Measurements from ENCODE around the gene AOPEP.

Gene AOPEP

DNA sequence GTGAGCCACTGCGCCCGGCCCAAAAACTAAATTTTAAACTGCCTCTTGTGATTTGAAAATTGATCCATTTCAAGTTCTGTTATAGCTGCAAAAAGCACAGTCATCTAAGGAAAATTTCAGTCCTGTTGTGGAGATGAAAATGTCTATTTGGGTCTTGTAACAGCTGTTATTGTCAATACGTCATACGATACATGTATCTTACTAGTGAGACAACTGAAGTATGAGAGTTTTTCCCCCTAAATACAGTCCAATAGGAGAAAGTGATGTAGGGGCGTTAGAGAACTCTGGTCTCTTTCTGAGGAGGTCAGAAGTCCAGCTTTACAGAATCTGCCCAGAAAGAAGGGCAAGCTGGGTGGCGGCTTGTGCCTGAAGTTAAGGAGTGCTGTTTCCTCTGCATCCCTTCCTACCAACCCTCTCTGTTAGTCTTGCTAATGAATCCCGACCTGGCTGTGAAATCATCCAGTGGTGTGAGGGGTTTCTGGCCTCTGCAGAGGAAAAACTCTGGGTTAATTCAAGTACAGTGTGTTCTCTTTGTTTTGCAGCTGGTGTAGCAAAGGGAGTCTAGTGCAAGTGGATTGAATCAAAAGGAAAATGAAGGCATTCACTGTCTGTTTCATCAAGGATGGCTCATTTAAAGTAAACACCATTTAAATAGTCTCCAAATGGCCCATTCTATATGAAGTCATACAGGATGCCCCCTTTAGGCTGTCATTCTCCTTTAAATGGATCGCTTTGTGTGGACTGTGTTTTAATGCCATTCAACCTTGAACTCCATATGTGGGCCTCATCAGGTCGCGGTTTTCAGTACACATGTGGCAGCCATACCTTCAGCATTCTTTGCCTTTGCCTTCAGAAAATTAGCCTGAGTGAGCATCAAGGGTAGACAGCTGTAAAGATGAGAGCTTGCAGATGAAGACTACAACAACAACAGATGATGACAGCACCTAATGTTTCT lies 59.0 kb downstream of the AOPEP start:
- Histone ChIP-seq H3K27me3 (ENCODE audit: insufficient read depth, low read length) (no peaks in the 10 kb centered on the region), H3K27ac (ENCODE audit: low read length) (no peak overlapping the region), H3K4me1 (ENCODE audit: insufficient read depth, low read length) (no peaks in the 10 kb centered on the region), H3K9ac (ENCODE audit: low read depth, low read length) (no peak overlapping the region), H3K36me3 (ENCODE audit: insufficient read depth, low read depth, low read length) (no peaks in the 10 kb centered on the region), H3K9me3 (ENCODE audit: insufficient read depth, low read depth, low read length) (no peaks in the 10 kb centered on the region), H3K4me3 (ENCODE audit: low read length) (no peak overlapping the region)

DNA sequence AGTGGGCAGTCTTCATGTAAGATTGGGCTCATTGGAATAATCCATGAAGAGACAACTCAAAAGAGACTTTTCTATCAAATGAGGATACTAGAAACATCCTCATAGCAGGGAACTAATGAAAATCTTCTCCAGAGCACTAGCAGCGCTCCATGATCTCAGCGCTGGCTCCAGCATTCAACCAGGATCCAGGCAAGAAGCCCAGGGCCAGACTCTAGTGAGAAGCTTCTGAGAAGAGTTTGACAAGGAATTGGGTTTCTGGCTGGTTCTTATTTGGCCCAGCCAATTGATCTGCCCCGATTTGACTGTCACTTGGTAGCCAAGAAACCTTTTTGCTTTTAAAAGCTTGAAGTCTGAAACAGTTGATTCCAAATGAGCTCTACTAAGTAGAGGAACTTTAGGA lies 60.1 kb downstream of the AOPEP start:
- Histone ChIP-seq H3K36me3 (ENCODE audit: insufficient read depth, low read depth, low read length) (no peaks in the 10 kb centered on the region), H3K9me3 (ENCODE audit: insufficient read depth, low read depth, low read length) (no peaks in the 10 kb centered on the region), H3K27me3 (ENCODE audit: insufficient read depth, low read length) (no peaks in the 10 kb centered on the region), H3K9ac (ENCODE audit: low read depth, low read length) (no peak overlapping the region), H3K4me1 (ENCODE audit: insufficient read depth, low read length) (no peaks in the 10 kb centered on the region), H3K4me3 (ENCODE audit: low read length) (no peak overlapping the region), H3K27ac (ENCODE audit: low read length) (no peak overlapping the region)

DNA sequence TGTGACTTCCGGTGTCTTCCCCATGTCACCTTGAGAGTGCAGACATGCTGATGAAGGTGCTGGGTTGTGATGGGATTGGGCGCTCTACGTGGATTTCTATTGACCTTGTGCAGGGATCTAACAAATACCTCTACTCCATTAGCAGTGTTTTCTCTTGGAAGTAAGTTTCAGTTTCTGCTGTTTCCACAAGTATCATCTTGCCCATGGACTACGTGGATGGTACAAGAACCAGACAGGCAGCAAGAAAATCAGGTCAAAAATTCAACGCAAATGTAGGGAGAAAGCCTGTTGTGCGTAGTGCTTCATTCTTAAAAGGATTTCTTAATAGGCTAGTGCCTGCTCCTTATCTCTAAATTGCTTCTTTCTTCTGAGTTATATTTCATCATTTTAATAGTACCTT lies 60.8 kb downstream of the AOPEP start:
- H3K36me3 ChIP-seq (ENCODE audit: insufficient read depth, low read depth, low read length) = no peaks in the 10 kb centered on the region
- no peak overlapping the region for H3K27ac ChIP-seq (ENCODE audit: low read length)
- H3K27me3 ChIP-seq (ENCODE audit: insufficient read depth, low read length) = no peaks in the 10 kb centered on the region
- H3K9me3 ChIP-seq (ENCODE audit: insufficient read depth, low read depth, low read length) = no peaks in the 10 kb centered on the region
- no peak overlapping the region for H3K4me3 ChIP-seq (ENCODE audit: low read length)
- H3K4me1 ChIP-seq (ENCODE audit: insufficient read depth, low read length) = no peaks in the 10 kb centered on the region
- no peak overlapping the region for H3K9ac ChIP-seq (ENCODE audit: low read depth, low read length)

DNA sequence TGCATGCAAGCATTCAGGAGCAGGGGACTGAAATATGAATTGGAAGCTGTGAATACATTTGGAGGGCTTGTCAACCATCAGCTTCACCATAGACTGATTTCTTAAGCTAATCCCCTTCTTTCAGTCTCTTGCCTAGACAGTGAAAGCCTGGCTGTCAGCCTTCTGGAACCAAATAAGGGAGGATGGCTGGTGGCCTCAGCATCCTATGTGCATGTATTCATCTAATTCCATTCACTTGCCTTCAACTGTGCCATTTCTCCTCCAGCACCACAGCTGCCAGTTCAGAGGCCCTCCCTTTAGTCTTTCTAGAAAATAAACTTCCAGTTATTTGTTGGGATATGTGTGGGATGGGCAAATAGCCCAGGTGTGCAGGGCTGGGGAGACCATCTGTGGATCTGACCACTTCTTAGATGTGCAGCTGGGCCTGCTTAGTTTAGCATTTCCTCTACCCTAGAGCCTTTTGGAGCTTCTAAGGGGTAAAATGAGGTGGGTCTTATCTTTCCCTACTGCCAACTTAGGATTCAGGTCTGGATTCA lies 62.1 kb downstream of the AOPEP start:
- no peak overlapping the region for H3K9ac ChIP-seq (ENCODE audit: low read depth, low read length)
- no peak overlapping the region for H3K27ac ChIP-seq (ENCODE audit: low read length)

DNA sequence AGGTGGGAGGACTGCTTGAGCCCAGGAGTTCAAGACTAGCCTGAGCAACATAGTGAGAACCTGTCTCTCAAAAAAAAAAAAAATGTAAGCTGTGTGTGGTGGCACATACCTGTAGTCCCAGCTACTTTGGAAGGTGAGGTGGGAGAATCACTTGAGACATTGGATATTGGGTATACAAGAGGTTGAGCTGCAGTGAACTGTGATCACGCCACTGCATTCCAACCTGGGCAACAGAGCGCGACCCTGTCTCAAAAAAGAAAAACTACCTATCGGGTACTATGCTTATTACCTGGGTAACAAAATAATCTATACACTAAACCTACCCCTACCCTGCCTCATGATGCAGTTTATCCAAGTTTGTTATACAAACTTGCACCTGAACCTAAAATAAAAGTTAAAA lies 64.9 kb downstream of the AOPEP start:
- H3K9ac ChIP-seq (ENCODE audit: low read depth, low read length) = no peak overlapping the region
- H3K4me1 ChIP-seq (ENCODE audit: insufficient read depth, low read length) = no peaks in the 10 kb centered on the region
- no peak overlapping the region for H3K4me3 ChIP-seq (ENCODE audit: low read length)
- H3K36me3 ChIP-seq (ENCODE audit: insufficient read depth, low read depth, low read length) = 0 out of 2 replicates have a peak, but pooled peaks cover 3% of the 10 kb centered on the region
- no peaks in the 10 kb centered on the region for H3K27me3 ChIP-seq (ENCODE audit: insufficient read depth, low read length)
- no peak overlapping the region for H3K27ac ChIP-seq (ENCODE audit: low read length)
- no peaks in the 10 kb centered on the region for H3K9me3 ChIP-seq (ENCODE audit: insufficient read depth, low read depth, low read length)

More for the DNA sequence above, 62.1 kb downstream of the AOPEP start:
- Histone ChIP-seq H3K36me3 (ENCODE audit: insufficient read depth, low read depth, low read length) (0 out of 2 replicates have a peak, but pooled peaks cover 3% of the 10 kb centered on the region), H3K4me1 (ENCODE audit: insufficient read depth, low read length) (no peaks in the 10 kb centered on the region), H3K9me3 (ENCODE audit: insufficient read depth, low read depth, low read length) (no peaks in the 10 kb centered on the region), H3K4me3 (ENCODE audit: low read length) (no peak overlapping the region), H3K27me3 (ENCODE audit: insufficient read depth, low read length) (no peaks in the 10 kb centered on the region)

DNA sequence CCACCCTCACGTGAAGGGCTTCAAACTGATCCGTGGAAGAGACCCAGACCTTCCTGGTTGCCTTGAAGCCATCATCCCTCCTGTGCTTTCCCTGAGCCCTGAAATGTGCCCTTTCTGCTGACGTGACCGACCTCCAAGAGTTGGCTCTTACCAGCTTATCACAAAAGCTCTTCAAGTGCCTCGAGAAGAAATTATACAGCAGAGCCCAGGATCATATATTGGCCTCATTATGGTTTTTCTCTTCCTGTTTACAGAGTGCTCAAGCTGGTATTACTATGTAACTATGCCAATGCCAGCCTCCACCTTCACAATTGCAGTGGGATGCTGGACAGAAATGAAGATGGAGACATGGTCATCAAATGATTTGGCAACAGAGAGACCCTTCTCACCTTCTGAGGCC lies 66.0 kb downstream of the AOPEP start:
- no peaks in the 10 kb centered on the region for H3K4me1 ChIP-seq (ENCODE audit: insufficient read depth, low read length)
- H3K27ac ChIP-seq (ENCODE audit: low read length) = no peak overlapping the region
- H3K27me3 ChIP-seq (ENCODE audit: insufficient read depth, low read length) = no peaks in the 10 kb centered on the region
- H3K4me3 ChIP-seq (ENCODE audit: low read length) = no peak overlapping the region
- no peaks in the 10 kb centered on the region for H3K9me3 ChIP-seq (ENCODE audit: insufficient read depth, low read depth, low read length)
- no peak overlapping the region for H3K9ac ChIP-seq (ENCODE audit: low read depth, low read length)
- 0 out of 2 replicates have a peak, but pooled peaks cover 3% of the 10 kb centered on the region for H3K36me3 ChIP-seq (ENCODE audit: insufficient read depth, low read depth, low read length)

DNA sequence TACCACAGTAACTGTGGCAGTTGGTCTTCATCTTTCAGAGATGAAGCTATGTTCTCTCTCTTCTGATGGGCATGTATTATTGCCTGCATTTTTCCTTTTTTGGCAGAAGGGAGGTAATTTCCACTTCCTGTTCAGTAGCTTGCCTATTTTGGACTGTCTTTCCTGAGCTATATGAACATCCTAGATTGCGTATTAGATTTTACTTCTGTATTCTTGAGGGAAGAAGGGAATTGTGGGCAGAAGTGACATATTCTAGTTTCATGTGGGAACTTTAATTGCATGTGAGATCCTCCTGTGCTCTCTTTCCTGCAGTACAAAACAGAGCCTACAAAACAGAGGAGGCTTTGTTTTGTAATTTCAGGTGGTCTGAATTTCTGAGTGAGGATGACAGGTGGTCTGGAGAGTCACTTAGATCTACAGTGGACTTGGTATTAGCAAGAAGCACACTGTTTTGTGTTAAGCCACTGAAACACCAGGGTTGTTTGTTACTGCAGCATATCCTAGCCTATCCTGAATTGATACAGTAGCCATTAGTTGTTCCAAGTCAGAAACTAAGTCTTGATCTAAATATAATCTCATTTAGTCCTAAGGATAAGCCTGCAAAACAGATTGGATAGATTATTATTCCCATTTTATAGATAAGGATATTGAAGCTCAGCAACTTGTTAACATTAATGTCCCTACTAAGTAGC lies 68.1 kb downstream of the AOPEP start:
- Histone ChIP-seq H3K36me3 (ENCODE audit: insufficient read depth, low read depth, low read length) (0 out of 2 replicates have a peak, but pooled peaks cover 3% of the 10 kb centered on the region), H3K27me3 (ENCODE audit: insufficient read depth, low read length) (no peaks in the 10 kb centered on the region), H3K9me3 (ENCODE audit: insufficient read depth, low read depth, low read length) (no peaks in the 10 kb centered on the region), H3K9ac (ENCODE audit: low read depth, low read length) (no peak overlapping the region), H3K27ac (ENCODE audit: low read length) (no peak overlapping the region), H3K4me1 (ENCODE audit: insufficient read depth, low read length) (no peaks in the 10 kb centered on the region), H3K4me3 (ENCODE audit: low read length) (no peak overlapping the region)

DNA sequence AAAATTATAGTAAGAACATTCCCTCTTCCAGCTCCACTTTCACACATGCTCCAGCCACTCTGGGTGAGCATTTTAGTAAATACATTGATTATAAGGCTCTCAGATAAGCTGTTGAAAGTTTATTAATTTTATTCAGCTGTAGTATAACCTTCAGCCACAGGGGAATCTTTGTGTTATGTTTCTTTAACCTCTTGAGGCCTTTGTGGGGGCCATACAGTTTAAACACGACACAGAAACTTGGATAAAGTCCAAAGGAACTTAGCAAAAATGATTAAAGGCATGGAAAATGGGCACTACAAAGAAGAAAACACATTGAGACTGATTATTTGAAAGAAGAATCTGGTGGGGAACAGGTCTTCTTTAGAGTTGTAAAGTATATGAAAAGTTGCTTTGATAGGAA lies 70.2 kb downstream of the AOPEP start:
- Histone ChIP-seq H3K9me3 (ENCODE audit: insufficient read depth, low read depth, low read length) (no peaks in the 10 kb centered on the region), H3K4me3 (ENCODE audit: low read length) (no peak overlapping the region), H3K4me1 (ENCODE audit: insufficient read depth, low read length) (no peaks in the 10 kb centered on the region), H3K27ac (ENCODE audit: low read length) (no peak overlapping the region), H3K36me3 (ENCODE audit: insufficient read depth, low read depth, low read length) (peaks cover 14% of the 10 kb centered on the region), H3K27me3 (ENCODE audit: insufficient read depth, low read length) (no peaks in the 10 kb centered on the region), H3K9ac (ENCODE audit: low read depth, low read length) (no peak overlapping the region)

DNA sequence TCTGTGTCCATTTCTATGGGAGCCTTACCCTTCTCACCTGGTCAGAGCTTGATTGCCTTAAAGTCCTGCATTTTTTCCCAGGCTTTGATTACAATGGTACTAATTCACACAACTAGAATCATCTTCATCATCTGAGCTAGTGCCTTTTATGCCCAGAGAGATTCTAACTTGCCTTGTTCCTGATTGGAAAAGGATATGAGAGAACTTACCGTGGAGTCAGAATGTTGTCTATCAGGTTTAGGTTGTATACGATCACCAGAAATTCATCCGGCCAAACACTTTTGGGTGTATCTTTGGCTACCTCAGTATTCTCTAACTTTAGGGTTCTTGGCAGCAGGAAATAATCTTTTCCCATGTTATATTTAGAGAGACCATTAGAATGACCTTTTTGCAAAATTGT lies 71.7 kb downstream of the AOPEP start:
- H3K9ac ChIP-seq (ENCODE audit: low read depth, low read length) = no peak overlapping the region
- no peaks in the 10 kb centered on the region for H3K4me1 ChIP-seq (ENCODE audit: insufficient read depth, low read length)
- no peaks in the 10 kb centered on the region for H3K9me3 ChIP-seq (ENCODE audit: insufficient read depth, low read depth, low read length)
- H3K4me3 ChIP-seq (ENCODE audit: low read length) = no peak overlapping the region
- H3K27me3 ChIP-seq (ENCODE audit: insufficient read depth, low read length) = no peaks in the 10 kb centered on the region
- H3K27ac ChIP-seq (ENCODE audit: low read length) = no peak overlapping the region
- peaks cover 11% of the 10 kb centered on the region for H3K36me3 ChIP-seq (ENCODE audit: insufficient read depth, low read depth, low read length)

DNA sequence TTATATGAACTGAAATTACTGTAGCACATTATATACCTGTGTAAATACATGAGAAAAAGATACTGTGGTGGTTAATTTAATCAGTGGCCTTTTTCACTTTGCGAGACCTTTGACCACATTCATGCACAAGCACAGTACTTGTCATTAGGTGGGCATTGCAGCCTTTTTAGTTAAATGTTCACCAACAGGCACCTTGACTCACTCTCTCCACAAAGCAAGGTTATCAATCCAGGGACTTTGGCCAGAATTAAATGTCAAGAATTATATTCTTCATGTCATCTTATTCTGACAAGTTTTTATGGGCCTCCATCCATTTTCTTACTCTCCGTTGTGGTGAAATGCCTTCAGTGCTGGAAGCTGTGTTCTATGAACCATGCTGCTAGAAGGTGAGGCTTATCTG lies 72.2 kb downstream of the AOPEP start:
- no peak overlapping the region for H3K27ac ChIP-seq (ENCODE audit: low read length)
- H3K4me1 ChIP-seq (ENCODE audit: insufficient read depth, low read length) = no peaks in the 10 kb centered on the region
- H3K27me3 ChIP-seq (ENCODE audit: insufficient read depth, low read length) = no peaks in the 10 kb centered on the region
- H3K9ac ChIP-seq (ENCODE audit: low read depth, low read length) = no peak overlapping the region
- no peaks in the 10 kb centered on the region for H3K9me3 ChIP-seq (ENCODE audit: insufficient read depth, low read depth, low read length)
- H3K4me3 ChIP-seq (ENCODE audit: low read length) = no peak overlapping the region
- H3K36me3 ChIP-seq (ENCODE audit: insufficient read depth, low read depth, low read length) = peaks cover 11% of the 10 kb centered on the region

DNA sequence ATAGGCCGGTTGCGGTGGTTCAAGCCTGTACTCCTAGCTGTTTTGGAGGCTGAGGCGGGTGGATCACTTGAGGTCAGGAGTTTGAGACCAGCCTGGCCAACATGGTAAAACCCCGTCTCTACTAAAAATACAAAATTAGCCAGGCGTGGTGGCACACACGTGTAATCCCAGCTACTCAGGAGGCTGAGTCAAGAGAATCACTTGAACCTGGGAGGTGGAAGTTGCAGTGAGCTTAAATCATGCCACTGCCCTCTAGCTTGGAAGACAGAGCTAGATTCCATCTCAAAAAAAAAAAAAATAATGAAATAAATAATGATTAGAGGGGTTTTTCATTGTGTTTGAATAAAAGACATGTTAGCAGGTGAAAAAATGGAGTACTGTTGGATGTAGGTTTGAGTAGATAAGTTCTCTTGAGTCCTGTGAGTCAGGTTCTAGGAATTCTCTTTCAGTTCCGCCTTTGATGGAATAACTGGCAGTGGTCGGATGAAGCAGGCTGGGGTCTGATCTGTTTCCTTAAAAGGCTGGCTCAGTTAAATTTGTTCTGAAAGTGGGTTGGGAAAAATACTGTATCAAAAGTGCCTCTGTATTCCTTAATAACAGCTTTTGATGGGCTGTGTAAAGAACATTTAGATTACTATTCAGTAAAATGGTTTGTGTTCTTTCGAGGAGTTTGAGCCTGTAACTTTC lies 73.2 kb downstream of the AOPEP start:
- H3K36me3 ChIP-seq (ENCODE audit: insufficient read depth, low read depth, low read length) = peaks cover 11% of the 10 kb centered on the region
- no peak overlapping the region for H3K4me3 ChIP-seq (ENCODE audit: low read length)
- H3K27me3 ChIP-seq (ENCODE audit: insufficient read depth, low read length) = no peaks in the 10 kb centered on the region
- H3K4me1 ChIP-seq (ENCODE audit: insufficient read depth, low read length) = no peaks in the 10 kb centered on the region
- H3K27ac ChIP-seq (ENCODE audit: low read length) = no peak overlapping the region
- H3K9me3 ChIP-seq (ENCODE audit: insufficient read depth, low read depth, low read length) = no peaks in the 10 kb centered on the region
- H3K9ac ChIP-seq (ENCODE audit: low read depth, low read length) = no peak overlapping the region

All from iPS-20b (cell line).